ENCODE measurements around the gene CCDC13.

DNA sequence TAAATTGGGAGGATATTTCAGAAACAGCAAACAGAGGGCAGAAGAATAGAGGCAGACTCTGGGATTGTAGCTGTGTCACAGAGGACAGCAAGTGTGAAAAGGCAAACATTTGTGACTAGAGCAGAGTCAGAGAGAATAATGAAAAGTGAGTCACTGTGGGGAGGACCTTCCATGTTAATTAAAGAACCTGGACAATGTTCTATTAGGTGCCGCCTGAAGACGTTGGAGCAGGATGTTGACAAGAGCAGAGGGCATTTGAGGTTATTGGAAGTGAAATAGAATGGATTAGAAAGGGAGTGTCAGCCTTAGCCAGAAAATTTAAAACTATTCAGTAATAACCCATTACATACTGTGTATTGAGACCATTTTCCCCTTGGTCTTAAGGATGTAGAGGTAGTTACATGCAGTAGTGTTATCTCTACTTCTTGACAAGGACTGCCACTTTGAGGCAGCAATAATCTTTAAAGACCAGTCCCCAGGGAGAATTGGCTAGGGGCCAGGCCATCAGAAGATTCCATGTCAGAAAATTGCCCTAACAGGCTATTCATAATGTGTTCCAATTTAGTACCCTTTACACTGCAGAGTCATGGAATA is 42.0 kb upstream of the CCDC13 start:
- TF ChIP-seq, protein P1, sequence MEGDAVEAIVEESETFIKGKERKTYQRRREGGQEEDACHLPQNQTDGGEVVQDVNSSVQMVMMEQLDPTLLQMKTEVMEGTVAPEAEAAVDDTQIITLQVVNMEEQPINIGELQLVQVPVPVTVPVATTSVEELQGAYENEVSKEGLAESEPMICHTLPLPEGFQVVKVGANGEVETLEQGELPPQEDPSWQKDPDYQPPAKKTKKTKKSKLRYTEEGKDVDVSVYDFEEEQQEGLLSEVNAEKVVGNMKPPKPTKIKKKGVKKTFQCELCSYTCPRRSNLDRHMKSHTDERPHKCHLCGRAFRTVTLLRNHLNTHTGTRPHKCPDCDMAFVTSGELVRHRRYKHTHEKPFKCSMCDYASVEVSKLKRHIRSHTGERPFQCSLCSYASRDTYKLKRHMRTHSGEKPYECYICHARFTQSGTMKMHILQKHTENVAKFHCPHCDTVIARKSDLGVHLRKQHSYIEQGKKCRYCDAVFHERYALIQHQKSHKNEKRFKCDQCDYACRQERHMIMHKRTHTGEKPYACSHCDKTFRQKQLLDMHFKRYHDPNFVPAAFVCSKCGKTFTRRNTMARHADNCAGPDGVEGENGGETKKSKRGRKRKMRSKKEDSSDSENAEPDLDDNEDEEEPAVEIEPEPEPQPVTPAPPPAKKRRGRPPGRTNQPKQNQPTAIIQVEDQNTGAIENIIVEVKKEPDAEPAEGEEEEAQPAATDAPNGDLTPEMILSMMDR (conservative IDR thresholded peaks at IDR 0.05): no peak
- no peak for TF ChIP-seq EZH2 (IDR thresholded peaks at IDR 0.05; ENCODE audit: low read depth)
